ENCODE data around the gene SESN1. TPM values are rescaled to one million over a fixed set of nuclear protein-coding genes. Genes with fewer than 3 reads are reported as not detected.
"Not testable (repeated sequence)": the region's sequence is repeated elsewhere in the genome, so short reads cannot be mapped to it uniquely, and the experiment has no call there.

Gene SESN1
- total and polyA plus RNA-seq, 9 of the 15 experiments (the other 6 are each of a cell fraction or from before 2014, with no cell fraction given): 3.1 to 13.0 (median 7.4) TPM

DNA sequence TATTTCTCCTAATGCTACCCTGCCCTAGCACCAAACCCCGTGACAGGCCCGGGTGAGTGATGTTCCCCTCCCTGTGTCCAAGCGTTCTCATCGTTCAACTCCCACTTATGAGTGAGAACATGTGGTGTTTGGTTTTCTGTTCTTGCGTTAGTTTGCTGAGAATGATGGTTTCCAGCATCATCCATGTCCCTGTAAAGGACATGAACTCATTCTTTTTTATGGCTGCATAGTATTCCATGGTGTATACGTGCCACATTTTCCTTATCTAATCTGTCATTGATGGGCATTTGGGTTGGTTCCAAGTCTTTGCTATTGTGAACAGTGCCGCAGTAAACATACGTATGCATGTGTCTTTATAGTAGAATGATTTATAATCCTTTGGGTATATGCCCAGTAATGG lies 15.0 kb upstream of the SESN1 start:
- in situ Hi-C loops (cut with MboI): not testable (repeated sequence)
- WGBS (ENCODE audit: insufficient coverage, low coverage, missing lambda C conversion rate): 97% methylated on average over 8 of the region's 8 CpGs

GRCh38 chr6:109105681-109106080 lies 11.0 kb upstream of the SESN1 start:
- ChIA-PET CTCF (ENCODE audit: low intra/inter-chr PET ratio) (no interaction called here), POLR2A (interaction anchor here (1.4 to 1.5 kb wide), 2 partner anchors 9 to 11 kb away, joined by 4 to 5 read pairs; no protein-coding TSS in a partner anchor)
- no peaks in the 10 kb centered on the region for H3K27me3 ChIP-seq (ENCODE audit: control insufficient read depth in 2 of 2, insufficient read depth in 2 of 2, low read length in 2 of 2)
- ATAC-seq: peak; percentile 44
- BruUV-seq (replicated peaks): no TSS peak
- no peak overlapping the region for H3K4me2 ChIP-seq (ENCODE audit: insufficient read depth, low read length)
- no peak overlapping the region for H3K27ac ChIP-seq (ENCODE audit: extremely low read depth, low read depth, low read length)
- no peaks in the 10 kb centered on the region for H3K9me1 ChIP-seq (ENCODE audit: control insufficient read depth, insufficient read depth, low read length)
- no peak overlapping the region for H2AFZ ChIP-seq (ENCODE audit: low read depth, low read length)
- no peak overlapping the region for H3K9ac ChIP-seq (ENCODE audit: insufficient read depth in 1 of 2, low read depth in 2 of 2, low read length in 2 of 2)
- H3K9me3 ChIP-seq (replicated peaks; ENCODE audit: control insufficient read depth, insufficient read depth, low read depth, low read length): no peaks in the 10 kb centered on the region
- peaks cover 42% of the 10 kb centered on the region; the same call in 1 of the 3 replicates for H3K36me3 ChIP-seq (ENCODE audit: control insufficient read depth, insufficient read depth, low read length)
- no peak for FAIRE-seq
- 81% methylated on average over 5 of the region's 5 CpGs for WGBS (ENCODE audit: insufficient coverage, low coverage, missing lambda C conversion rate)
- no peak overlapping the region for H3K4me3 ChIP-seq
- no peak for TF ChIP-seq USF1 (CRISPR knock-in tag; IDR thresholded peaks at IDR 0.05)
- no peak for TF ChIP-seq CCNT2 (IDR thresholded peaks at IDR 0.05; ENCODE audit: borderline replicate concordance, extremely low read depth, insufficient read length, low read depth, low read length)
- no peak for TF ChIP-seq RBBP5 (IDR thresholded peaks at IDR 0.05; ENCODE audit: borderline replicate concordance, insufficient read depth, low read length, poor library complexity, severe bottlenecking)
- no peak for TF ChIP-seq SMAD2 (IDR thresholded peaks at IDR 0.05; ENCODE audit: low read depth, low read length)
- DNase-seq (ENCODE audit: extremely low read depth in 1 of 4, low spot score in 3 of 4): no peak
- intact Hi-C loops (cut with micrococcal nuclease): no loop called here
- no peaks in the 10 kb centered on the region for H4K20me1 ChIP-seq (replicated peaks; ENCODE audit: control insufficient read depth, insufficient read depth, low read length)
- H3K79me2 ChIP-seq (ENCODE audit: control insufficient read depth, insufficient read depth, low read length): peaks cover 84% of the 10 kb centered on the region
- H3K4me1 ChIP-seq (replicated peaks in 1 of 2; ENCODE audit: control insufficient read depth in 2 of 2, insufficient read depth in 2 of 2, low read length in 2 of 2): peaks cover 4 to 9% of the 10 kb centered on the region in 2 experiments
- in situ Hi-C loops (cut with MboI): no loop called here

More for the DNA sequence above, 15.0 kb upstream of the SESN1 start:
- H3K4me3 ChIP-seq; H3K4me2 ChIP-seq (ENCODE audit: insufficient read depth, low read length); FAIRE-seq; intact Hi-C loops (cut with micrococcal nuclease); H3K9ac ChIP-seq (ENCODE audit: insufficient read depth in 1 of 2, low read depth in 2 of 2, low read length in 2 of 2); CTCF ChIA-PET (ENCODE audit: low intra/inter-chr PET ratio); ATAC-seq; H3K9me3 ChIP-seq (replicated peaks; ENCODE audit: control insufficient read depth, insufficient read depth, low read depth, low read length); H3K27ac ChIP-seq (ENCODE audit: extremely low read depth, low read depth, low read length); H3K27me3 ChIP-seq (ENCODE audit: control insufficient read depth in 2 of 2, insufficient read depth in 2 of 2, low read length in 2 of 2); POLR2A ChIA-PET; H3K9me1 ChIP-seq (ENCODE audit: control insufficient read depth, insufficient read depth, low read length); BruUV-seq (replicated peaks); H4K20me1 ChIP-seq (replicated peaks; ENCODE audit: control insufficient read depth, insufficient read depth, low read length); H3K4me1 ChIP-seq (replicated peaks in 1 of 2; ENCODE audit: control insufficient read depth in 2 of 2, insufficient read depth in 2 of 2, low read length in 2 of 2); DNase-seq (ENCODE audit: extremely low read depth in 1 of 4, low spot score in 3 of 4); H2AFZ ChIP-seq (ENCODE audit: low read depth, low read length): not testable (repeated sequence)
- Histone ChIP-seq H3K79me2 (ENCODE audit: control insufficient read depth, insufficient read depth, low read length) (peaks cover 72% of the 10 kb centered on the region), H3K36me3 (ENCODE audit: control insufficient read depth, insufficient read depth, low read length) (peaks cover 24% of the 10 kb centered on the region; the same call in 1 of the 3 replicates)
- TF ChIP-seq BCOR (IDR thresholded peaks at IDR 0.05) (0 out of 2 replicates have a peak, but pooled peaks have one; percentile 48), ZNF146 (CRISPR knock-in tag; IDR thresholded peaks at IDR 0.05; ENCODE audit: unreplicated experiment) (peak; percentile 87), KDM1A (IDR thresholded peaks at IDR 0.05) (peak in 1 of 2 experiments; percentile 55; a peak in 1 of 4 replicates)
